HG02884 (cell line): ENCODE data around the gene AHCYL2.
"Not testable (repeated sequence)": the region's sequence is repeated elsewhere in the genome, so short reads cannot be mapped to it uniquely, and the experiment has no call there.

Experiments
- ATAC-seq: cut with Tn5 transposase; IDR thresholded peaks from one replicate; pipeline ENCODE4 v1.9.1; 2021; ENCODE audit warnings: mild to moderate bottlenecking, moderate library complexity; ENCODE audit not compliant: unreplicated experiment

AHCYL2 gene

DNA sequence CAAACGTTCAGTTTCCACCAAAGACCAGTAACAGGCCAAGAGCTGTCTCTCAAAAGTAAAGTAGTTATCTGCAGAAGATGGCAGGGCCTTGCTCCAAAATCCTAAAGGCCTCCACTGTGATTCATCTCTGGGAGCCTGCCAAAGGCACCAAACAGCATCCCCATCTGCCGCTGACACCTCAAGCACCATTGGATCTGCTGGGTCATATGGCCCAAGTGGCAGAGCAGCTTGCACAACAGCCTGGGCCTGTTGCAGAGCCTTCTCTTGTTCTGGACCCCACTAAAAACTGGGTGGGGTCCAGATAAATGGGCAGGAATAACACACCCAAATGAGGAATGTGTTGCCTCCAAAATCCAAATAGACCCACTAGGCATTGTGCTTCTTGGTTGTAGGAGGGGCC, 222.1 kb downstream of the AHCYL2 start:
- not testable (repeated sequence) for ATAC-seq

DNA sequence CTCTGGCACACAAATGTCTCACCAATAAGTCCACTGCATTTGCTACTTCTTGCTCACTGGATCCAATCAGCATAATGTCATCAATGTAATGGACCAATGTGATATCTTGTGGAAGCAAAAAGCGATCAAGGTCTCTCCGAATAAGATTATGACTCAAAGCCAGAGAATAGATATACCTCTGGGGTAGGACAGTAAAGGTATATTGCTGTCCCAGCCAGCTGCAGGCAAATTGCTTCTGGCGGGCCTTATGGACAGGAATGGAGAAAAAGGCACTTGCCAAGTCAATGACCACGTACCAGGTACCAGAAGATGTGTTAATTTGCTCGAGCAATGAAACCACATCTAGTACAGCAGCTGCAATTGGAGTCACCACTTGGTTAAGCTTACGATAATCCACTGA, 222.6 kb downstream of the AHCYL2 start:
- not testable (repeated sequence) for ATAC-seq

DNA sequence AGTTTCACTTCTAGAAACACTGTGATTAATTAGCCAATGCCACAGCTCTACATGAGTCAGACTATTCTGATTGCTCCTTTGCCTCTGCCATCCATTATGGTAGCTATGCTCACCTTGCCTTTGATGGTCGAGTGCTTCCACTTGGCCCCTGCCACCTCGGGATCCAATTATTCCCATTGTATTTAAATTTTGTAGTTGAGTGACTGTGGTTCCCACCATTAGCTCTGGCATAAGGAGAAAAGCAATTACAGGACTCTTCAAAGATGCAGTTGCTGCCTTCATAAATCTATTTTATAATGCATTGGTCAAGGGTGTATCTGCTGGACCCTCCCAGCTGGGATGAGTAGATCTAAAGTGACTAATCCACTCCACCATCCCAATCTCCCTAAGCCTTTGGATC, 223.8 kb downstream of the AHCYL2 start:
- ATAC-seq: not testable (repeated sequence)

DNA sequence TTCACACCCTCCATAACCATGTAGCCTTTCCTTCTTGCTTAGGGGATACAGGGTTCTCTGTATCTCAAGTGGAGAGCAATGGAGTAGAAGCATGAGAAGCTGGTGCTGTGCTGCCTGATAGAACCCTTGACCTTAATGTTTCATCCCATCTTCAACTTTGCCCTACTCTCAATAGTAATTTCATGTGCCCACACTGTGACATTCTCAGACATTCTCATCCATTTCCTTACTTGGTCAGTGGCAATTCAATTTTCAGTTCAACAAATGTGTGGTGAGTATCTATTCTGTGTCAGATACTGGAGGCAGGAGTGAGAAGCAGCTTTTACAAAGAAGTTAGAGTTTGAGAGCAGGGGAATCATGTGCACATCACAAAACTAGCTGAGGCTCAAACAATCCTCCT, 225.5 kb downstream of the AHCYL2 start:
- no peak for ATAC-seq

DNA sequence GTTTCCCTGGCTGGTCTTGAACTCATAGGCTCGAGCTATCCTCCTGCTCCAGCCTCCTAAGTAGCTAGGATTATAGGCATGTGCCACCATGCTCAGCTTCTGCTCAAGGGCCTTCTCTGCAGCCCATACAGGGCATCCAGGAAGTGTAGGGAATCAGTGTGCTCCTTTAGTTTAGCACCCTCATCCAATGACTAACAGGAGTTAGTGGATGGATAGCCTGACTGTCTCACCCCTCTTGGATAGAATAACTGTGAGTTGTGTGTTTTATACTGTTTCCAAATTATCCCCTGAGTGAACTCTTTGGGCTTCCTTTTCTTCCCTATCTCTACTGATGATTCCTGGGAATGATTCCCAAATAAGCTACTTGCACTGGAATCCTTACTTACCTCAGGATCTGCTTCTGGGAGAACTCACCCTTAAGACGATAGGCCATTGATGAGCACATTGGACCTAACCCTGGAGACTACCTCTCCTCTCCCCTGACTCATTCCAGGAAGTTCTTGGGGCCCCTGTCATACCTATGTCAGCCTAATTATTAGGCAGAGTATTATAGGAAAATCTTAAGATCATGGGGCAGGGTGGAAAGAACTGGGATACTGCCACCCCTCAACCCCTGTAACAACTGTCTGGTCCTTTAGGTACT, 227.9 kb downstream of the AHCYL2 start:
- ATAC-seq: no peak

DNA sequence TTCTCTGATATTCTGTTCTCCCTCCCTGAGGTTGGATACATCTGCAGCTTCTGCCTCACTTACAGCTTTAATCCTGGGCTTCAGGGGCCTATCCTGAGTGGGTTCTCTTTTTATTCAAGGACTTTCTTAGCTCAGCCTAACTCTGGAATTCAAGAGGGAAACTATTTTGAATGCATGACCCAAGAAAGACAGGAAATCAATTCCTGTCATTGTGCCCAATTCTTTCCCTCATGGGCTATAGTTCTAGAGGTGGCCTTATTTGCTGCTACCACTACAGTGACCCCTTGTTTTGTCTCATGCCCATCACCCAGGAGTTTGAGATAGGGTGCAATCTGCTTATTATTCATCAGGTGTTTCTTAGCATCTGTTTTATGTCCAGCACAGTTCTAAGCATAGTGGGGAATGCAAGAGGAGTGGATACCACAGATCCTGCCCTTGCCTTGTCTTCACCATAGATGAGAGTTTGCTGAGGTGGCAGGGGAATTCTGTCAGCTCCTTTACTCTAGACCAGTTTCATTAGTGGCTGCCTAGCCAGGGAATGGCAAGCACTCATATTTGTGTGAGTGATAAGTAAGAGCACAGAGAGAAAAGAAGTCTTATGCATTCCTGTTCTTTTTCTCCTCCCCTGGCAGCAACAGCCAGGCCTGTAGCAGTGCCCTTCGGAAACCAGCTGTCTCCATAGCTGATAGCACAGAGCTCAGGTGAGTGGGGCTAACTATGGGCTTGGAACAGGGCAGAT, 228.8 kb downstream of the AHCYL2 start:
- no peak for ATAC-seq

DNA sequence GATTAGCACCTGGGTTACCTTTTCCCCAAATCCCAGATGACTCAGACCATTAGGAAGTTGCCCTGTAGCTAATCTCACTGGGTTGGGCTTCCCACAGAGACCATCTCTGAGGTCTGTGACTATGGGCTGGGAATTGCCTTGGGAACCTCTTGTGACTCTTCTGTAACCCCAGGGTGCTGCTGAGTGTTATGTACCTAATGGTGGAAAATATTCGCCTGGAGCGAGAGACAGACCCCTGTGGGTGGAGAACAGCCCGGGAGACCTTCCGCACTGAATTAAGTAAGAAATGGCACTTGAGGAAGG, 229.4 kb downstream of the AHCYL2 start:
- ATAC-seq: no peak

DNA sequence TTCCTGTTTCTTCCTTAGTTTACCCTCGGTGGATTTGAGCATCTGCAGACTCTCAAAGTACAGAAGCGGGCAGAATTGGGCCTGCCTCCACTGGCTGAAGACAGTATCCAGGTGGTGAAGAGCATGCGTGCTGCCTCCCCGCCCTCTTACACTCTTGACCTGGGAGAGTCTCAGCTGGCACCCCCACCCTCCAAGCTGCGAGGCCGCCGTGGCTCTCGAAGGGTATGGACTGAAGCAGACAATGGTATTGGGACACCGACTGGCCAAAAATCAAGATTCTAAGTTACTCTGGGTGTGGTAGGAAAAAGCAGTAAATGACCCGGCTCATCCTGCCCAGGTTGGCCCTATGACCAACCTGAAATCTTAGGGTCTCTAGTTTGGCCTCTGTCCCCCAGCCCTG, 231.6 kb downstream of the AHCYL2 start:
- no peak for ATAC-seq

DNA sequence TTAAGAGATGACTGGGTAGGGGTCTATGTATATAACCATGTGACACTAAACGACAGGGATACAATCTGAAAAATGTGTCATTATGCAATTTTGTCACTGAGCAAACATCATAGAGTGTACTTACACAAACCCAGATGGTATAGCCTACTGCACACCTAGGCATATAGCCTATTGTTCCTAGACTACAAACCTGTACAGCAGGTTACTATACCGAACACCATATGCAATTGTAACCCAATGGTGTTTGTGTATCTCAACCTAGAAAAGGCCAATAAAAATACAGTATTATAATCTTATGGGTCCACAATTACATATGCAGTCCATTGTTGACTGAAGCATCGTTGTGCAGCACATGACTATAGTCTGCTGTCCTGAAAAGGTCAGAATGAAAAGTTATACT, 232.3 kb downstream of the AHCYL2 start:
- ATAC-seq: no peak

DNA sequence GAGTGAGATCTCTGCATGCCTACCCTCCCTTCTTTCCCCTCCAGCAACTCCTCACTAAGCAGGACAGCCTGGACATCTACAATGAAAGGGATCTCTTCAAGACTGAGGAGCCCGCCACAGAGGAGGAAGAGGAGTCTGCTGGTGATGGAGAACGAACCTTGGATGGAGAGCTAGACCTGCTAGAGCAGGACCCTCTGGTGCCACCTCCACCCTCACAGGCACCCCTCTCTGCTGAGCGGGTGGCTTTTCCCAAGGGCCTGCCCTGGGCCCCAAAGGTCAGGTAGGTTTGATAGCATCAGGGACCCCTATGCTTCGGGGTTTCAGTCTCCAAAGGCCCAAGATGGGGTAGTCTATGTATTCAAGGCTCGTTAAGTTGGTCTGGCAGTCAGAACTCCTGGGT, 233.3 kb downstream of the AHCYL2 start:
- no peak for ATAC-seq

DNA sequence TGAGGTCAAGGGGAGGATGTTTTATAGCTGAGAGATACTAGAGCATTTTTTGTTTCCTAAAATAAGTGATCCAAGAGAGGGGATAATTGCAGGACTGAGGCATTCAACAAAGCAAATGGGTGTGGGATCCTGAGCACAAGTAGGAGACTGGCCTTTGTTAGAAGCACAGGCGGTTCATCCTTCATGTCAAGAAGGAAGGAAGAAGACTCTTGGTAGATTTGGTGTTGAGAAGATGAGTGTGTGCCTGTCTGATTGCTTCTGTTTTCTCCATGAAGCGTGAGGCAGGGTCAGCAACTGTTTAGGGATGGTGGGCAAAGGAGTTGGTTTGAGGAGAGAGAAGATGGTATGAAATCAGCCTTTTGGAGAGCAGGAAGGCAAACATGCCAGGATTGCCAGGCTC, 237.0 kb downstream of the AHCYL2 start:
- ATAC-seq: no peak

DNA sequence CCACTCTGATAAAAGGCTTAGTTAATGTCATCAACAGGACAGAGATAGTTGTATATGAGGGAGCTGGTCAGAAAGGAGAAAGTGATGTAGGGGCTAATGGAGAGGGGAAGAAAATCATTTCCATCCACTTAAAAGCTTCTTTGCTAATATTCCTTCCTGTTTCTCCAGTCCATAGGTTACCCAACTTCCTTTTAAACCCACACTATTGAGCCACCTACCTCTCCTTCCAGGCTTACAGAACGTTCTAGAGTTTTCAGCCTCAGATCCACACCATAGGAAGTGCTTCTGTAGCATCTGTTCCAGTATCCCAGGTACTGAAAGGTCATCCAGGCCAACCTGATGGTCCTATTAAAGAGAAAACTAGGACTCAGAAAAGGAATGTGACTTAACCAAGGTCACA, 237.6 kb downstream of the AHCYL2 start:
- no peak for ATAC-seq

DNA sequence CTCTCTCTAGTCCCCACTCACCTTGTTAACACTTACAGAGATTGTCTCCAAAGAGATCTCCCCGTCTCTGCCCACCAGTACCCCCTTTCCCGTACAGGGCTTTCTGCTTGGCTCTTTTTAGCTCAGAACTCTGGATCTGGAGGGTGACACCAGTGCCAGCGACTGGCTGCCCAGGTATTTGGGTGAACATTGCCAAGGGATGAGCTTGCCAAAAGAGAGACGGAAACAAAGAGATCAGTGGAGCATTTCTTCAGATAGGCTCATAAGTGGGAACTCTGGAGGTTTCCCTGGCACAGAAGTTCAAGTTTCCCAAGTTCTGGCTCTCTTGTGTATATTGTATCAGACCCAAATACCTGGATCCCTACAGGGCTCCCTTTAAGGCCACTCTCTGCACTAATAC, 239.4 kb downstream of the AHCYL2 start:
- no peak for ATAC-seq

DNA sequence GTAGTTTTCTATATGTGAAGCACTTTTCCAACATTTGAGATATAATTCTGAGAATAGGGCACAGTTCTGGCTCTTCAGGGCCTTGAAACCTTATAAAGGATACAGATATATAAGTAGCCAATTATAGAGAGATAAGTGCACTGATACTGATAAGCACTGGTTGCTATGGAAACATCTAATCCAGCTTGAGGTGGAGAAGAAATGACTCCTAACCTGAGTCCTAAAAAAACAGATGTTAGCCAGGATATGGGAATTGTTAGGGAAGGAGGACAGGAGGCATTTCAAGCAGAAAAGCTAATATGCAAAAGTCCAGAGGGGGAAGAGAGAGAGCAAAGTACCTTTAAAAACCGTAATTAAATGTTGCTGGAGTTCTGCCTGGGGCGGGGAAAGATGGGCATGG, 240.2 kb downstream of the AHCYL2 start:
- no peak for ATAC-seq

DNA sequence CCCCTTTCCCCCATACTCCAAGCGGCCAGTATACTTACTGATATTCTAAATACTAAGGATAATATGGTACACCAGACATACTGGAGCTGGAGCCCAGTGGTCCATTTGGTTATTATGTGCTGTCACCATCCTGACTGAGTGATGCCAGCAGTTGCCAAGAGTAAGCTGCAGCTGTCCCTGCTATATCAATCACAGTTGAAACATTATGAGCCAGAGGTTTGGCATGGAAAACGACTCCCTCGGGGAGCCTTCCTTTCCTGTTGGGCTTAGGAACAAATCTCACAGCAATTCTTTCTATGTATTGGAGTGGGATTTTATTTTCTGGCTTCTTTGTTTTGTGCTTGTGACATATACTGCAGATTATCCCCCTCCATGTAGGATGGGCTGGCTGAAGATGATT, 242.0 kb downstream of the AHCYL2 start:
- no peak for ATAC-seq

DNA sequence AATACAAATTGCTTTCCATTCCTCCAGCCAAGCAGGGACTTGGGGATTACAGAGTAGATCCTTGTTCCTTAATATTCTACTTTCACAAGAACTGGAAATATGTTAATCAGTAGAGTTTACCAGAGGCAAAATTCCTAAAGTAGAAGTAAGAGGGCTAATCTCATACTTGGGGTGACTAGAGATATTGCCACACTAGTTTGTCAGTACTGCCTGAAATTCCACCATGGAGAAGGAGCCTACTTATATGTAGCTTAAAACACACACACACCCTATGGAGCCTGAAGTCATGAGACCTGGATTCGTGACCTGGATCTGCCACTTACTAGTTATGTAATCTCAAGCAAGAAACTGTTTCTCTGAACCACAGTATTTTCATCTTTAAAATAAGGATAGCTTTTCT, 243.3 kb downstream of the AHCYL2 start:
- ATAC-seq: no peak

DNA sequence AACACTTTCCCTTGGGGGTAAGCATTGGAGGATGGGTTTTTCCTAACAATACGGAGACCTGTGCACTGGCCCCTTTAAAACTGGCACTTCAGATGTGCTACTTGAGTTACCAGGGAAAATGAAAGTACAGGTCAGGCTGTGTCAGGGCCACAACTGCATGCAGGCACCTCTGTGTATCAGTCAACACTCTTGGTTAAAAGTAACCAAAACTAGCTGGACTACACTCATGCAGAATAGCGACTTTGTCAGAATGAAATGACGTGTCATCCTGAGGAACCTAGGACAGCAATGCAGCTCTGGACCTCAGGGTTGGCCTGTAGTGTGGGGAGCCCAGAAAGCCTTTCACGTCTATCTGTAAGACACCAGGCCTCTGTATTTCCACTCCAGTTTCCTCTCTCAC, 243.7 kb downstream of the AHCYL2 start:
- ATAC-seq: no peak

DNA sequence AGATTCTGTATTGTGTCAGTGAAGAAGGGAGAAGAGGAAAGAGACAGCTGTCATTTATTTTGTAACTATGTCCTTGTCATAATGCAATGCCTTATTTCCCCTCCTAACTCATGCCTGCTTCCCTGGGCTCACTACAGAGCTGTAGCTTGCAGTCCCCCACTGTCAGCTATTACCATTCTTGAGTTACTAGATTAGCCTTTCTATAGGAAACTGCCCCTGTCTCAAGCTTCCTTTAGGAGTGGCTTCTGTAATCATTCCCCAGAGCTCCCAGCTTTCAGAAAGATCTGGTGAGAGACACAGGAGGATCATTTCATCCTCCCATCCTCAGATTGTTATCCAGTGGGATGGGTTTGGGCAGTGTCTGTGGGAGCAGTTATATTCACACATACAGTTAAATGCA, 245.1 kb downstream of the AHCYL2 start:
- no peak for ATAC-seq

DNA sequence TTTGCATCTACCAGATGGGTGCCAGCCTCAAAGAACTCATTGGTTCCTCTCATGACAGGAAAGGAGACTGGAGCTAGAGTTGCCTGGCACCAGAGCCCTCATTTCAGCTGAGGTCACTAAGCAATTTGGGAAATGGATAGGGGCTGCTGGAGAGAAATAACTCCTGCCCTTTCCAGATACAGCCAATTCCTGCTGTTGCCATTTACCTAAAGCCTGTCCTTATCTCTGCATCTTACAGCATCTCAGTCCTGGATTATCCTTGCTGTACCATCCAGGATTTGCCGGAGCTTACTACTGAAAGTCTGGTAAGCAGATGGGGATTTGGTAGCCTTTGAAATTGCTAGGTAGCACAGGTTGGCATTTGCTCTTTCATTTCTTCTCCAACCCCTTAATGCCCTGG, 245.6 kb downstream of the AHCYL2 start:
- no peak for ATAC-seq

DNA sequence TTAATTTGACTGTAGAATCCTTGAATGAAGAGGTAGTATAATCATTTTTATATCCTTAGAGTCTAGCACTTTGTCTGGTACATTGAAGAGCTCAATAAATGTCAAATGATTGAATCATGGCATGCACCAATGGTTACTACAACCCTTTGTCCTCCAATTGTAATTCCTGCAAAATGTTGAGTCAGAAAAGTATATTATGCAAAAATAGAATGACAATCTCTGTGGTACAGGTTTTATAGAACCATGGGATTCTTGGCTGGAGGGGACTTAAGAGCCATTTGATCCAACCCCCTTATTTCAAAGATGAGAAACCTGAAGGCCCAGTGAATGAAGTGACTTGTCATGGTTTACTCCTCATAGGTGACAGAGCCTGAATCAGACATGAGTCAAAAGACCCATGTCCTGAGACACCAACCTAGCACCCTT, 246.6 kb downstream of the AHCYL2 start:
- ATAC-seq: no peak

DNA sequence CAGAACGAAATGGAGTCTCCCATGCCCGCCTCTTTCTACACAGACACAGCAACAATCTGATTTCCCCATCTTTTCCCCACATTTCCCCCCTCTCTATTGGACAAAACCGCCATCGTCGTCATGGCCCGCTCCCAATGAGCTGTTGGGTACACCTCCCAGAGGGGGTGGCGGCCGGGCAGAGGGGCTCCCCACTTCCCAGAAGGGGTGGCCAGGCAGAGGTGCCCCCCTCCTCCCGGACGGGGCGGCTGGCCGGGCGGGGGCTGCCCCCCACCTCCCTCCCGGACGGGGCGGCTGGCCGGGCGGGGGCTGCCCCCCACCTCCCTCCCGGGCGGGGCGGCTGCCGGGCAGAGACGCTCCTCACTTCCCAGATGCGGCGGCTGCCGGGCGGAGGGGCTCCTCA, 251.1 kb downstream of the AHCYL2 start:
- ATAC-seq: not testable (repeated sequence)

DNA sequence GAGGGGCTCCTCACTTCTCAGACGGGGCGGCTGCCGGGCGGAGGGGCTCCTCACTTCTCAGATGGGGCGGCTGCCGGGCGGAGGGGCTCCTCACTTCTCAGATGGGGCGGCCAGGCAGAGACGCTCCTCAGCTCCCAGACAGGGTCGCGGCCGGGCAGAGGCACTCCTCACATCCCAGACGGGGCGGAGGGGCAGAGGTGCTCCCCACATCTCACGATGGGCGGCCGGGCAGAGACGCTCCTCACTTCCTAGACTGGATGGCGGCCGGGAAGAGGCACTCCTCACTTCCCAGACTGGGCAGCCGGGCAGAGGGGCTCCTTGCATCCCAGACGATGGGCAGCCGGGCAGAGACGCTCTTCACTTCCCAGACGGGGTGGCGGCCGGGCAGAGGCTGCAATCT, 251.6 kb downstream of the AHCYL2 start:
- not testable (repeated sequence) for ATAC-seq
